PC-9 (cell line): Measurements from ENCODE around the gene TGFBR3L. TPM values are rescaled to one million over a fixed set of nuclear protein-coding genes. Genes with fewer than 3 reads are reported as not detected.

Experiments
- BruUV-seq: library from RNA; stranded (reverse); fragments of 400-500 nt; replicated peaks from 2 replicates; lab custom pipeline; 2021; lab: Mats Ljungman, UMichigan
- CTCF ChIA-PET: fragments of 300-600 bp; sonication (Branson Sonifier 250); formaldehyde crosslinking; loops from one replicate; lab custom pipeline; 2022; ENCODE audit warnings: antibody characterized with exemption; lab: Charles Lee
- POLR2A ChIA-PET: fragments of 300-600 bp; sonication (Branson Sonifier 250); formaldehyde crosslinking; loops from one replicate; lab custom pipeline; 2022; ENCODE audit warnings: antibody characterized with exemption; ENCODE audit not compliant: unreplicated experiment; lab: Charles Lee
- DNase-seq, 2 experiments: peaks; one replicate each; pipeline versions ENCODE4 v3.0.0 to v3.0.0-alpha.2; 2015 to 2022; ENCODE audit warnings: mixed read lengths in 1 of 2
- H2AFZ ChIP-seq: fragments of 200-600 bp; sonication (generic); 2 replicates; pipeline ENCODE4 v1.8.1; 2017; ENCODE audit warnings: antibody characterized with exemption
- H3F3A ChIP-seq: fragments of 200-600 bp; sonication (generic); 2 replicates; pipeline ENCODE4 v1.8.1; 2017; ENCODE audit warnings: antibody characterized with exemption, mild to moderate bottlenecking, low read depth; ENCODE audit not compliant: insufficient read depth
- H3K27ac ChIP-seq: fragments of 200-600 bp; sonication (generic); 2 replicates; pipeline ENCODE4 v1.6.1; 2016; ENCODE audit warnings: mixed run types
- H3K27me3 ChIP-seq: fragments of 200-600 bp; sonication (generic); 2 replicates; pipeline ENCODE4 v1.6.1; 2016; ENCODE audit warnings: low read depth, mixed run types; ENCODE audit not compliant: insufficient read depth
- H3K36me3 ChIP-seq: fragments of 200-600 bp; sonication (generic); 2 replicates; pipeline ENCODE4 v1.6.1; 2016; ENCODE audit warnings: low read depth, mixed run types
- H3K4me1 ChIP-seq: fragments of 200-600 bp; sonication (generic); replicated peaks from 2 replicates; pipeline ENCODE4 v1.6.1; 2016; ENCODE audit warnings: mixed run types; ENCODE audit not compliant: insufficient read depth
- H3K4me2 ChIP-seq: fragments of 200-600 bp; sonication (generic); 2 replicates; pipeline ENCODE4 v1.6.1; 2017; ENCODE audit warnings: mixed run types
- H3K4me3 ChIP-seq: fragments of 200-600 bp; sonication (generic); 2 replicates; pipeline ENCODE4 v1.6.1; 2016; ENCODE audit warnings: mixed run types
- H3K79me2 ChIP-seq: fragments of 200-600 bp; sonication (generic); 2 replicates; pipeline ENCODE4 v1.6.1; 2017; ENCODE audit warnings: low read depth, mixed run types
- H3K9me2 ChIP-seq: fragments of 200-600 bp; sonication (generic); 2 replicates; pipeline ENCODE4 v1.8.1; 2017; ENCODE audit warnings: mild to moderate bottlenecking; ENCODE audit not compliant: insufficient read depth
- H3K9me3 ChIP-seq: fragments of 200-600 bp; sonication (generic); 2 replicates; pipeline ENCODE4 v1.8.1; 2016; ENCODE audit warnings: low read depth; ENCODE audit not compliant: insufficient read depth
- H4K20me1 ChIP-seq: fragments of 200-600 bp; sonication (generic); 2 replicates; pipeline ENCODE4 v1.8.1; 2017; ENCODE audit not compliant: insufficient read depth
- CTCF ChIP-seq: fragments of 200-600 bp; sonication (generic); conservative IDR thresholded peaks from 2 replicates; pipeline ENCODE4 v1.6.1; 2017; ENCODE audit warnings: mixed run types, antibody characterized with exemption, mild to moderate bottlenecking, moderate library complexity
- EZH2 ChIP-seq: fragments of 200-600 bp; sonication (generic); IDR thresholded peaks from 2 replicates; pipeline ENCODE4 v1.8.0; 2017; ENCODE audit warnings: antibody characterized with exemption, low read depth
- intact Hi-C: fragments of 100-400 bp; cut with micrococcal nuclease; formaldehyde crosslinking; loops from one replicate; pipeline ENCODE4 v1.10.0; 2022; ENCODE audit not compliant: unreplicated experiment
- total RNA-seq: library from RNA; stranded (reverse); gene quantifications from 2 replicates; pipeline ENCODE4 v1.2.3, GENCODE V29; 2021

Gene TGFBR3L
- total RNA-seq, 1 experiment from 2014 or later, result 2.3 TPM

- no peak for TF ChIP-seq EZH2
- peak; percentile 60 for TF ChIP-seq CTCF
- Histone ChIP-seq H3K9me2 (no peaks in the 10 kb centered on the region), H3K79me2 (peaks cover 4% of the 10 kb centered on the region), H4K20me1 (peaks cover 13% of the 10 kb centered on the region), H3F3A (peaks cover 34% of the 10 kb centered on the region), H3K4me1 (peaks cover 21% of the 10 kb centered on the region), H3K9me3 (no peaks in the 10 kb centered on the region), H3K27me3 (no peaks in the 10 kb centered on the region), H3K27ac (no peak overlapping the region), H3K4me2 (no peak overlapping the region), H3K4me3 (no peak overlapping the region), H3K36me3 (peaks cover 42% of the 10 kb centered on the region), H2AFZ (no peak overlapping the region)
- intact Hi-C loops, result no loop called here
- BruUV-seq, result no TSS peak
- DNase-seq, result no peak
- CTCF ChIA-PET, result no interaction called here
- POLR2A ChIA-PET, result no interaction called here
Measured at GRCh38 chr19:7933411-7933810, 18.8 kb downstream of the TGFBR3L start.

- Histone ChIP-seq H4K20me1 (peaks cover 12% of the 10 kb centered on the region), H3K36me3 (peaks cover 42% of the 10 kb centered on the region), H3K4me3 (no peak overlapping the region), H3K79me2 (peaks cover 4% of the 10 kb centered on the region), H2AFZ (no peak overlapping the region), H3K27me3 (no peaks in the 10 kb centered on the region), H3K27ac (no peak overlapping the region), H3K9me2 (no peaks in the 10 kb centered on the region), H3F3A (peaks cover 28% of the 10 kb centered on the region), H3K9me3 (no peaks in the 10 kb centered on the region), H3K4me2 (no peak overlapping the region), H3K4me1 (peaks cover 14% of the 10 kb centered on the region)
- no peak for DNase-seq
- TF ChIP-seq CTCF (peak; percentile 33; the same call in 1 of the 2 replicates), EZH2 (no peak)
- intact Hi-C loops, result no loop called here
- BruUV-seq, result no TSS peak
- ChIA-PET CTCF (no interaction called here), POLR2A (no interaction called here)
Measured at GRCh38 chr19:7933828-7934725, 19.4 kb downstream of the TGFBR3L start.

GRCh38 chr19:7934766-7935165, 20.1 kb downstream of the TGFBR3L start:
- H4K20me1 ChIP-seq, result peaks cover 11% of the 10 kb centered on the region
- H3K27me3 ChIP-seq, result no peaks in the 10 kb centered on the region
- no peak overlapping the region for H3K4me2 ChIP-seq
- TF ChIP-seq CTCF (no peak), EZH2 (no peak)
- POLR2A ChIA-PET, result no interaction called here
- intact Hi-C loops, result no loop called here
- H3K9me3 ChIP-seq, result no peaks in the 10 kb centered on the region
- H3F3A ChIP-seq, result peaks cover 21% of the 10 kb centered on the region
- no peak for DNase-seq
- H3K36me3 ChIP-seq, result peaks cover 42% of the 10 kb centered on the region
- CTCF ChIA-PET, result interaction anchor here (0.6 kb wide), 1 partner anchor 332 kb away, joined by 6 read pairs; no protein-coding TSS in a partner anchor
- peaks cover 8% of the 10 kb centered on the region for H3K4me1 ChIP-seq
- H3K4me3 ChIP-seq, result no peak overlapping the region
- H3K27ac ChIP-seq, result no peak overlapping the region
- BruUV-seq, result no TSS peak
- H2AFZ ChIP-seq, result no peak overlapping the region
- H3K9me2 ChIP-seq, result no peaks in the 10 kb centered on the region
- peaks cover 4% of the 10 kb centered on the region for H3K79me2 ChIP-seq
